Neural cell (in vitro differentiated cells): ENCODE results near the gene USP13.

Experiments
- EP300 ChIP-seq: fragments of 450-650 bp; conservative IDR thresholded peaks from 2 replicates; pipeline ENCODE4 v1.6.1; 2014; ENCODE audit warnings: antibody characterized with exemption, mild to moderate bottlenecking, moderate library complexity; ENCODE audit not compliant: poor library complexity, severe bottlenecking
- EZH2 ChIP-seq: fragments of 200-600, 300-800 bp; shearing (Covaris generic), sonication (generic); IDR thresholded peaks from 2 replicates; pipeline ENCODE4 v1.6.1; 2014; ENCODE audit warnings: antibody characterized with exemption, low read length, borderline replicate concordance, mild to moderate bottlenecking; ENCODE audit not compliant: insufficient read depth, poor library complexity, severe bottlenecking
- POLR2AphosphoS5 ChIP-seq: IDR thresholded peaks from 2 replicates; pipeline ENCODE4 v1.6.1; 2012
- RAD21 ChIP-seq: fragments of 450-650 bp; conservative IDR thresholded peaks from 2 replicates; pipeline ENCODE4 v1.6.1; 2014; ENCODE audit warnings: antibody characterized with exemption, mild to moderate bottlenecking, moderate library complexity
- REST ChIP-seq: IDR thresholded peaks from 2 replicates; pipeline ENCODE4 v1.6.1; 2012; ENCODE audit warnings: borderline replicate concordance
- SMC3 ChIP-seq: fragments of 450-650 bp; conservative IDR thresholded peaks from 2 replicates; pipeline ENCODE4 v1.6.1; 2014; ENCODE audit warnings: antibody characterized with exemption, mild to moderate bottlenecking, moderate library complexity; ENCODE audit not compliant: poor library complexity
- TAF1 ChIP-seq: IDR thresholded peaks from 2 replicates; pipeline ENCODE4 v1.6.1; 2012; ENCODE audit warnings: low read depth
- TF ChIP-seq, protein P1 (sequence below): fragments of 450-650 bp; IDR thresholded peaks from 2 replicates; pipeline ENCODE4 v1.5.1; 2014; ENCODE audit warnings: antibody characterized with exemption, mild to moderate bottlenecking, moderate library complexity; ENCODE audit not compliant: poor library complexity, severe bottlenecking

- TF ChIP-seq, protein P1, sequence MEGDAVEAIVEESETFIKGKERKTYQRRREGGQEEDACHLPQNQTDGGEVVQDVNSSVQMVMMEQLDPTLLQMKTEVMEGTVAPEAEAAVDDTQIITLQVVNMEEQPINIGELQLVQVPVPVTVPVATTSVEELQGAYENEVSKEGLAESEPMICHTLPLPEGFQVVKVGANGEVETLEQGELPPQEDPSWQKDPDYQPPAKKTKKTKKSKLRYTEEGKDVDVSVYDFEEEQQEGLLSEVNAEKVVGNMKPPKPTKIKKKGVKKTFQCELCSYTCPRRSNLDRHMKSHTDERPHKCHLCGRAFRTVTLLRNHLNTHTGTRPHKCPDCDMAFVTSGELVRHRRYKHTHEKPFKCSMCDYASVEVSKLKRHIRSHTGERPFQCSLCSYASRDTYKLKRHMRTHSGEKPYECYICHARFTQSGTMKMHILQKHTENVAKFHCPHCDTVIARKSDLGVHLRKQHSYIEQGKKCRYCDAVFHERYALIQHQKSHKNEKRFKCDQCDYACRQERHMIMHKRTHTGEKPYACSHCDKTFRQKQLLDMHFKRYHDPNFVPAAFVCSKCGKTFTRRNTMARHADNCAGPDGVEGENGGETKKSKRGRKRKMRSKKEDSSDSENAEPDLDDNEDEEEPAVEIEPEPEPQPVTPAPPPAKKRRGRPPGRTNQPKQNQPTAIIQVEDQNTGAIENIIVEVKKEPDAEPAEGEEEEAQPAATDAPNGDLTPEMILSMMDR: no peak
- no peak for TF ChIP-seq POLR2AphosphoS5
- TF ChIP-seq TAF1: no peak
- TF ChIP-seq REST: no peak
- TF ChIP-seq RAD21: no peak
- no peak for TF ChIP-seq SMC3
- no peak for TF ChIP-seq EZH2
- no peak for TF ChIP-seq EP300
Measured at GRCh38 chr3:179646177-179646576, 6.7 kb upstream of the USP13 start.
